AG10803 (cell line): ENCODE results near the gene ZBTB5.

Source experiments
- DNase-seq: peaks from one replicate; pipeline ENCODE4 v3.0.0; 2010; ENCODE audit warnings: low read depth
- H3K4me3 ChIP-seq: 2 replicates; pipeline ENCODE4 v1.5.1; 2011; ENCODE audit warnings: mild to moderate bottlenecking, low read length, control low read depth
- CTCF ChIP-seq: conservative IDR thresholded peaks from 2 replicates; pipeline ENCODE4 v1.5.1; 2011; ENCODE audit warnings: mild to moderate bottlenecking, low read length, control low read depth, inconsistent platforms

Gene ZBTB5

GRCh38 chr9:37498457-37498856, 33.2 kb upstream of the ZBTB5 start:
- DNase-seq = no peak
- no peak overlapping the region for H3K4me3 ChIP-seq
- TF ChIP-seq CTCF = no peak

- no peak for TF ChIP-seq CTCF
- no peak for DNase-seq
- no peak overlapping the region for H3K4me3 ChIP-seq
These were observed 32.1 kb upstream of the ZBTB5 start for GRCh38 chr9:37497320-37497719.

- TF ChIP-seq CTCF = no peak
These were observed 30.8 kb upstream of the ZBTB5 start for GRCh38 chr9:37496020-37496419.

GRCh38 chr9:37495571-37495970, 30.3 kb upstream of the ZBTB5 start:
- DNase-seq = no peak
- no peak for TF ChIP-seq CTCF
- H3K4me3 ChIP-seq = no peak overlapping the region

More at GRCh38 chr9:37496020-37496419, 30.8 kb upstream of the ZBTB5 start:
- no peak for DNase-seq
- no peak overlapping the region for H3K4me3 ChIP-seq

GRCh38 chr9:37491939-37492338, 26.7 kb upstream of the ZBTB5 start:
- no peak for DNase-seq
- TF ChIP-seq CTCF = no peak
- H3K4me3 ChIP-seq = no peak overlapping the region

GRCh38 chr9:37486616-37487548, 21.6 kb upstream of the ZBTB5 start:
- no peak for TF ChIP-seq CTCF
- peak overlapping the region; percentile 88 for H3K4me3 ChIP-seq
- peak; percentile 95 for DNase-seq

GRCh38 chr9:37486256-37486615, 21.0 kb upstream of the ZBTB5 start:
- H3K4me3 ChIP-seq = peak overlapping the region; percentile 88
- no peak for TF ChIP-seq CTCF
- DNase-seq = no peak
